Germinal center (tissue), 1 donor: ENCODE results near the gene DNAJC18.
"Not testable (repeated sequence)": the region's sequence is repeated elsewhere in the genome, so short reads cannot be mapped to it uniquely, and the experiment has no call there.

Experiments used
- DNase-seq: peaks from one replicate; pipeline ENCODE4 v3.0.0; 2012; ENCODE audit warnings: mixed read lengths, low spot score

The DNAJC18 gene

DNA sequence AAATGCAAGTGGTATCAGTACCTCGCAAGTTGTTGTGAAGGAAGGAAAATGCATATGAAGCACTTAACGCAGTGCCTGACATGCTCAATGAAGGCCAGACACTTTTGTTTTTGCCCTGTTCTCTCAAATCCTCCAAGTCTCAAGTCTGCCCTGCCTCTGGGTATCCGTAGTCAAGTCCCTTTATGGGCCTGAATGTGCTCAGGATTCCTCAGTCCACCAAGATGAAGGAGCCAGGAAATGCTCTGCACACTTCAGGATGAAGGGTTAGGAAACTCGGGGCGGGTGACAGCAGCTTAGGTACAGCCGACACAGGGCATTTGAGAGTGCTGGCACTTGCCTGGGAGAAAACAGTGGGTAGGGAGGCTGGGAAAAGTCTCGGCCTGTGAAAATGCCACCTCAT, 21.9 kb upstream of the DNAJC18 start:
- no peak for DNase-seq

GRCh38 chr5:139460455-139460854, 21.1 kb upstream of the DNAJC18 start:
- DNase-seq, result no peak

GRCh38 chr5:139459451-139459934, 20.2 kb upstream of the DNAJC18 start:
- no peak for DNase-seq

- no peak for DNase-seq
Observed at GRCh38 chr5:139458580-139459407, 19.5 kb upstream of the DNAJC18 start.

- DNase-seq, result no peak
Observed at GRCh38 chr5:139457653-139458306, 18.5 kb upstream of the DNAJC18 start.

DNA sequence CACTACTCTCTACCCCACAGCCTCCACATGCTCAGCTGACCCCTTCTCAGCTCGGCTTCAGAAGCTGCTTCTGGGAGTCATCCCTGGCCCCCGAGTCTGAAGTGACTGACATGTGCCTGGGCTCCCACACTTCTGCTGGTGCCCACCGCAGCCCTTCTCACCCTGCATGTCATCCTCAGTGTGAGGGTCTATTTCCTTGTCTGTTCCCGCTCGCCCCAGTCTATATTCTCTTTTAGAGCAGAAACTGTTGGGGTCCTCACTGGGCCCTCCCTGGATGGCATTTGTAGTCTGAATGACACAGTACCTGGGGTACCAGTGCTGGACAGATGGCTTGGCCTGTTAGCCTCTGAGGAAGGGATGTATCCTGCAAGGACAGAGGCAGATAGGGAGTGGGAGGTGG, 17.9 kb upstream of the DNAJC18 start:
- no peak for DNase-seq

DNA sequence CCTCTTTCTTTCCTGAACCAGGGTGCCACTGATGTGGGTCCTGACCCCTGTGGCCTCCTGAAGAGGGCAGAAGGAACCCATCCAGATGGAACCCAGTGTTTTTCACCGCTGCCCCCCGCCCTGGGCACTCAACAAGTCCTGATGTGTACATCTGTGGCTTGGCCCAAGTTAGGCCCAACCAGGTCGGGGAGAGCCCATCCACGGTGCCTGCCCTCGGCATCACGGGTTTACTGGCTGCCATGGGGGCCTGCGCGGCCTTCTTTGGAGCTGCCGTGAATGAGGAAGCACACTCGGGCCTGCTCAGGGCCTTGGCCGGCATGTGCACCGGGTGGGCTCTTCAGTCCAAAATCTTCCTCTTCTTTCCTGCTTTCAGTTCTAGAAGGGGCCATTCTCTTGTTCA, 17.5 kb upstream of the DNAJC18 start:
- no peak for DNase-seq

DNA sequence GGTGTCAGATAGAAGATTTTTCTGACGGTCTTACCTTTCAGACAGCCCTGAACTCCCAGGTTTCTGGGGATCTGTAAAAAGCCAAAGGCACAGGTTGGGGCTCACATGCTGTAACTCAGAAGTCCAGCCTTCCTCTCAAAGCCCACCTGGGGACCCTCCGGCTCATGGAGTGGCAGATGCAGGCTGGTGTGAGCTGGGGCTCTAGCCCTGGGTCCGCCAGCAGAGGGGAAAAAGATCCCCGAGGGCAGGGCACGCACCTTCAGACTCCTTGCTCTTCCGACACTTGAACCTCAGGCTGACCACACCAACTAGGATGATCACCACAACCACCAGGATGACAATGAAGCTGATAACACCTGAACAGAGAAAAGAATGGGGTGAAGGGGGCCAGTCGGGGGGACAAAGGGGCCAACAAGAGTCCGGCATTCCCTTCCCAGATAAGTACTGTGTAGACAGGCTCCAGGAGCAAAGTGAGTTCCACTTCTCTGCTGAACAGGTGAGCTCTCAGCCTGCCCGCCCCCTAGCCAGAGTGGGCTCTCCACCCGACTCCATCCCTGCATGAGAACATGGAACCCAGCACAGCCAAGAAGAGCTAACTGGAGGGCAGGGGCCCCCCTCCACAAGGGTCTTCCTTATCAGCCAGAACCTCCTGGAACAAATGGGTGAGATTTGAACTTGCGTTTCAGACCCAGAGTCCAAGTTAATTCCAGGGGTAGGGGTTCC, 15.4 kb upstream of the DNAJC18 start:
- DNase-seq, result no peak

DNA sequence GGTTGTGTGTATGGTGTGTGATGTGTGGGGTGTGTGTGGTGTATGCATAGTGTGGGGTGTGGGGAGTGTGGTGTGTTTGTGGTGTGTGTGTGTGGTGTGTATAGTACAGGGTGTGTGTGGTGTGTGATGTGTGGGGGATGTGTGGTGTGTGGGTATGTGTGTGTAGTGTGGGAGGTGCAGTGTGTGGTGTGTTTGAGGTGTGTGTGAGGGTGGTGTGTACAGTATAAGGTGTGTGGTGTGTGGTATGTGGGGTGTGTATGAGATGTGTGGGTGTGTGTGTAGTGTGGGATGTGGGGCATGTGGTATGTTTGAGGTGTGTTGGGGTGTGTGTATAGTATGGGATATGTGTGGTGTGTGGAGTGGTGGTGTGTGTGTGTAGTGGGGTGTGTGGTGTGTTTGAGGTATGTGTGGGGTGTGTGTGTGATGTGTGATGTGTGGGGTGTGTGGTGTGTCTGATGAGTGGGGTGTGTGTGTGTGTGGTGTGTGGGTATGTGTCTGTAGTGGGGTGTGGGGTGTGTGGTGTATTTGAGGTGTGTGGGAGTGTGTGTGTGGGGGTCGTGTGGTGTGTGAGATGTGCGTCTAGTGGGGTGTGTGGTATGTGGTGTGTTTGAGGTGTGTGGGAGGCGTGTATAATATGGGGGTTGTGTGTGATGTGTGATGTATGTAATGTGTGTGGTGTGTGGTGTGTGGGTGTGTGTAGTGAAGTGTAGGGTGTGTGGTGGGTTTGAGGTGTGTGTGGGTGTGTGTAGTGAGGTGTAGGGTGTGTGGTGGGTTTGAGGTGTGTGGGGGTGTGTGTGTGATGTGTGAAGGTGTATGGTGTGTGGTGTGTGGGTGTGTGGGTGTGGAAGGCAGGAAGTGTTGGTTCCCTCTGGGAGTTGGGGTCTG, 14.6 kb upstream of the DNAJC18 start:
- DNase-seq, result no peak

DNA sequence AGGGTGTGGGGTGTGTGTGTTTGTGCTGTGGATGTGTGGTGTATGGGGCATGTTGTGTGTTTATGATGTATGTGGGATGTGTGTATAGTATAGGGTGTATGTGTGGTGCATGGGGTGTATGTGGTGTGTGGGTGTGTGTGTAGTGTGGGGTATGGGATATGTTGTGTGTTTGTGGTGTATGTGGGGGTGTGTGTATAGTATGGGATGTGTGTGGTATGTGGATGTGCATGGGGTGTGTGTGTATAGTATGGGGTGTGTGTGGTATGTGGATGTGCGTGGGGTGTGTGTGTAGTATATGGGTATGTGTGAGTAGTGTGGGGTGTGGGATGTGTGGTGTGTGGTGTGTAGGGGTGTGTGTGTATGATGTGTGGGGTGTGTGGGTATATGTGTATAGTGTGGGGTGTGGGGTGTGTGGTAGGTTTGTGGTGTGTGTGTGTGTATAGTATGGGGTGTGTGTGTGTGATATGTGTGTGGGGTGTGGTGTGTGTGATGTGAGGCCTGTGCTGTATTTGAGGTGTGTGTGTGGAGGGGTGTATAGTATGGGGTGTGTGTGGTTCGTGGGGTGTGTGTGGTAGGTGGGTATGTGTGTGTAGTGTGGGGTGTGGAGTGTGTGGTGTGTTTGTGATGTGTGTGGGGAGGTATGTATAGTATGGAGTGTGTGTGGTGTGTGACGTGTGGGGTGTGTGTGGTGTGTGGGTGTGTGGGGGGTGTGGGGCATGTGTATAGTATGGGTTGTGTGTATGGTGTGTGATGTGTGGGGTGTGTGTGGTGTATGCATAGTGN, 12.7 kb upstream of the DNAJC18 start:
- no peak for DNase-seq

GRCh38 chr5:139451176-139451575, 11.9 kb upstream of the DNAJC18 start:
- DNase-seq, result no peak

GRCh38 chr5:139446956-139447779, 7.8 kb upstream of the DNAJC18 start:
- DNase-seq, result no peak

DNA sequence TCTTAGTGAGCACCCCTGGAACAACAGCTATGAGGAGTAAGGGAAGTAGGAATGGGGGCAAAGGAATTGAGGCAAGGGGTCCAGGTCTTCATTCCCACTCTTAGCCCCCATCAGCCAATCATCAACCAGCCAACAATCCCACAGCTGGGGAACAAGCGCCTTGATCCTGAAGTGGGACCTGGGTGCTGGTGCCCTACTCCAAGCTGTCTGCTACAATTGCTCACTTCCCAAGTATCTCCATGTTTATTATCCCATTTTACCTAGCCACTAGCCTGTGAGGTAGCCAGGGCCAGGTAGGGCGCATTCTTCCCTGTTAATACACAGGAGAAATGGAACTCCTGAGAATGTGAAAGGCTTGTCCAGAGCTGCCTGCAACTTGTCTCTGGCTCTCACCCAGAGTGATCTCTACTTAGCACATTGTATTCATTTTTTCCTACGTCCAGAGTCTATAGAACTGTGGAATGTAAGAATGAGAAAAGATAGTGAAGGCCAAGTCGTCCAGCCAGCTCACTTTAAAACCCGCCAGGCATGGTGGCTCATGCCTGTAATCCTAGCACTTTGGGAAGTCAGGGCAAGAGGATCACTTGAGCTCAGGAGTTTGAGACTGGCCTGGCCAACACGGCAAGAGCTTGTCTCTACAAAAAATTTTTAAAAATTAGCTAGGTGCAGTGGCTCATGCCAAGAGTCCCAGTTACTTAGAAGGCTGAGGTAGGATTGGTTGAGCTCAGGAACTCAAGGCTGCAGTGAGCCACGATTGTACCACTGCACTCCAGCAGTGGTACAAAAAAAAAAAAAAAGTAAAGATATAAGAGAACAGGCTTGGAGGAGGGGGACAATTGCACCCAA, 6.2 kb upstream of the DNAJC18 start:
- DNase-seq, result no peak

DNA sequence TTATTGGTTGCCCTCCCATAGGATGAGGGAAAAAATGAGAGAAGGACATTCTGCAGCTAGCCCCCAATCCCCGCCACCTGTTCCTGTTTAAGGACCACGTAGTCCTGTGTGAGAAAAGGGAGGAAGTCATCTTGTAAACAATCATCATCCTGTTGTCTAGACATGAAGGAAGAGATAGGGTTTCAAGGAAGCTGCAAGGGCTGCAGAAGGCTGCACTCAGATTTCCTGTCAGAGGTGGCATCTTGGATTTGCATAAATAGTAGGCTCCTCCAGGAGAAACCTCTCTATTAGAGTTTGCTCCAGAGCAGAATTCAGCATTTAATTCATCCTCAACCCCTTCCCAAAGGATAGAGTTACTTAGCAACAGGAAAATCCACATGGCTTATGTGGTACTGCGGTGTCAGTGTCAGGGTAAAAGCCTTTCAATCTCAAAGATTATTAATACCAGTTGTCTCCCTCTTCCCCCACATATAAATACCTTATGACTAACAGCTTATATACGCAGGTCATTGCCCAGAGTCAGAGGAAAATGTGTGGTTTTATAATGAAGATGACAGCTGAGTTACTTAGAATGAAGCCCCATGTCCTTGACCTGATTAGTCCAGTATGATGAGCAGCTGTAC, 4.6 kb upstream of the DNAJC18 start:
- no peak for DNase-seq

DNA sequence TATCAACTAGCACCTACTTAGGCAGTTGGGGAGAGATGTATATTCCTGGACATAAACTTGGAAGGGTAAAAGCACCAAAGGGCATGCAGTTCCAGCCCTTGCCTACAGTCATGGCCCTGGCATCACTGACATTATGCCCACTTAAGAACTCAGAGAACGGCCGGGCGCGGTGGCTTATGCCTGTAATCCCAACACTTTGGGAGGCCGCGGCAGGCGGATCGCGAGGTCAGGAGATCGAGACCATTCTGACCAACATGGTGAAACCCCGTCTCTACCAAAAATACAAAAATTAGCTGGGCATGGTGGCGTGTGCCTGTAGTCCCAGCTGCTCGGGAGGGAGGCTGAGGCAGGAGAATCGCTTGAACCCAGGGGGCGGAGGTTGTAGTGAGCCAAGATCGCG, 1.1 kb upstream of the DNAJC18 start:
- not testable (repeated sequence) for DNase-seq

GRCh38 chr5:139438707-139439012, 665 bp downstream of the DNAJC18 start:
- DNase-seq, result no peak

GRCh38 chr5:139435676-139436075, 3.6 kb downstream of the DNAJC18 start:
- DNase-seq, result no peak

GRCh38 chr5:139431706-139432105, 7.6 kb downstream of the DNAJC18 start:
- no peak for DNase-seq

GRCh38 chr5:139430015-139430414, 9.3 kb downstream of the DNAJC18 start:
- no peak for DNase-seq
